Upper lobe of right lung (tissue), 1 donor: ENCODE data around the gene TTC28. TPM values are rescaled to one million over a fixed set of nuclear protein-coding genes. Genes with fewer than 3 reads are reported as not detected.

Experiments used
- ATAC-seq: fragments of 200-7000 bp; cut with Tn5 transposase; one replicate; pipeline ENCODE4 v1.9.1; 2020; ENCODE audit warnings: mild to moderate bottlenecking, moderate library complexity
- DNase-seq: peaks from one replicate; pipeline ENCODE4 v3.0.0-alpha.2; 2020
- H3K27ac ChIP-seq: fragments of 200-600 bp; one replicate; pipeline ENCODE4 v1.8.0; 2022
- H3K27me3 ChIP-seq: fragments of 200-600 bp; one replicate; pipeline ENCODE4 v1.8.0; 2022; ENCODE audit warnings: mild to moderate bottlenecking
- H3K36me3 ChIP-seq: fragments of 200-600 bp; one replicate; pipeline ENCODE4 v1.8.0; 2022
- H3K4me1 ChIP-seq: fragments of 200-600 bp; one replicate; pipeline ENCODE4 v1.8.0; 2022
- H3K4me3 ChIP-seq: fragments of 200-600 bp; one replicate; pipeline ENCODE4 v1.8.0; 2022; ENCODE audit warnings: mild to moderate bottlenecking
- H3K9me3 ChIP-seq: fragments of 200-600 bp; one replicate; pipeline ENCODE4 v1.8.0; 2022
- intact Hi-C: fragments of 100-400 bp; cut with DNase I; formaldehyde crosslinking; loops from one replicate; pipeline ENCODE4 v1.11.0; 2022
- total RNA-seq: library from RNA; stranded (reverse); fragmentation: NEBNext Ultra II Directional; extraction: Animal tissue kit (Norgen Biotek cat#: 25700); gene quantifications from one replicate; pipeline ENCODE4 v1.2.1, GENCODE V29; 2021
- TF ChIP-seq, protein P1 (sequence below): fragments of 200-600 bp; IDR thresholded peaks from one replicate; pipeline ENCODE4 v1.8.0; 2022; ENCODE audit warnings: antibody characterized with exemption
- donor health status: DM: no; HTN: yes; CAD: no; lungs with severe emphysema.

Gene TTC28
- total RNA-seq, 1 donor from 2014 or later = 48.7 TPM

DNA sequence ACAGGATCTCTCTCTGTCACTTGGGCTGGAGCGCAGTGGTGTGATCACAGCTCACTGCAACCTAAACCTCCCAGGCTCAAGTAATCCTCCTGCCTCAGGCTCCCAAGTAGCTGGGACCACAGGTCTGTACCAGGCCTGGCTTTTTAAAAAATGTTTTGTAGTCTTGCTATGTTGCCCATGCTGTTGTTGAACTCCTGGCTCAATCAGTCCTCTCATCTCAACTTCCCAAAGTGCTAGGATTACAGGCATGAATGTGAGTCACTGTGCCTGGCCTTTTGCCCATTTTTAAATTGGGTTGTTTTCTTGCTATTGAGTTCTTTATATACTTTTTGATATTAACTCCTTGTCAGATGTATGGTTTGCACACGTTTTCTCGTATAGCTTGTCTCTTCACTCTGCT lies 727.5 kb downstream of the TTC28 start:
- intact Hi-C loops = no loop called here
- H3K9me3 ChIP-seq = no peaks in the 10 kb centered on the region
- ATAC-seq (no peak), DNase-seq (no peak)
- H3K4me3 ChIP-seq = no peak overlapping the region
- TF ChIP-seq, protein P1, sequence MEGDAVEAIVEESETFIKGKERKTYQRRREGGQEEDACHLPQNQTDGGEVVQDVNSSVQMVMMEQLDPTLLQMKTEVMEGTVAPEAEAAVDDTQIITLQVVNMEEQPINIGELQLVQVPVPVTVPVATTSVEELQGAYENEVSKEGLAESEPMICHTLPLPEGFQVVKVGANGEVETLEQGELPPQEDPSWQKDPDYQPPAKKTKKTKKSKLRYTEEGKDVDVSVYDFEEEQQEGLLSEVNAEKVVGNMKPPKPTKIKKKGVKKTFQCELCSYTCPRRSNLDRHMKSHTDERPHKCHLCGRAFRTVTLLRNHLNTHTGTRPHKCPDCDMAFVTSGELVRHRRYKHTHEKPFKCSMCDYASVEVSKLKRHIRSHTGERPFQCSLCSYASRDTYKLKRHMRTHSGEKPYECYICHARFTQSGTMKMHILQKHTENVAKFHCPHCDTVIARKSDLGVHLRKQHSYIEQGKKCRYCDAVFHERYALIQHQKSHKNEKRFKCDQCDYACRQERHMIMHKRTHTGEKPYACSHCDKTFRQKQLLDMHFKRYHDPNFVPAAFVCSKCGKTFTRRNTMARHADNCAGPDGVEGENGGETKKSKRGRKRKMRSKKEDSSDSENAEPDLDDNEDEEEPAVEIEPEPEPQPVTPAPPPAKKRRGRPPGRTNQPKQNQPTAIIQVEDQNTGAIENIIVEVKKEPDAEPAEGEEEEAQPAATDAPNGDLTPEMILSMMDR = no peak
- H3K27ac ChIP-seq = no peak overlapping the region
- no peaks in the 10 kb centered on the region for H3K27me3 ChIP-seq
- peaks cover 4% of the 10 kb centered on the region for H3K4me1 ChIP-seq
- H3K36me3 ChIP-seq = no peaks in the 10 kb centered on the region

DNA sequence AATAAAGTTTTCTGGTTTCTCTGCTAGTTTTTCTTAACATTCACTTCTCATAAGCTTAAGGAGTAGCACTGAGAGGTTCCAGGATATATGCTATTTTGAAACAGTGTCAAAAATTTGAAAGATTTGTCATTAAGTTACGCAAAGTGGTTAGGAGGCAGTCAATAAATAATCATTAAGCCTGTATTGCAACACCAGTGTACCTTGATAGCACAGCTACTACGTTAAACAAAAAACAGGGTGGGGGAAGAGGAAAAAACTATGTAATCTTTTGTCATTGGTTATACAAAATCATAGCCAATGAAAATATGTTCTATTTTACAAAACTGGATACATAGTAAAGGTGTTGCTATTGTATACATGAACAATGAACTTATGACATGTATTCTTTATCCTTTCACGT lies 730.2 kb downstream of the TTC28 start:
- no peak for ATAC-seq
- TF ChIP-seq, protein P1 = no peak

DNA sequence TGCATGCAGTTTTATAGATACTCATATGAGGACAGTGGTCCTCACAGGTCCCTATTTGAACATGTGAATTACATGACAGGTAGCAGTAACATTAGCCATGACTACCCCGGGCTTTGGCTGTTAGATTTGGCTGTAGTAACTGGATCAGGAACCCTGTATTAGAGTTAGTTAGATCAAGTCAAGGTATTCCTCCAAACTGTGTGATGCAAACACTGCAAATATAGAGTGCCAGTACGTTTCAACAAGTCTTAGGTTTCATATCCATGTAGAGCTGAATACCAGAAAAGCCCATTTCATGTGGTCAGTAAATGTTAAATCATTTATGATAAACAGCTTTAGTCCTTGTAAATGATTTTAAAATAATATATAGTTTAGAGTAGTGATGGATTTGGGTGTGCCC lies 731.1 kb downstream of the TTC28 start:
- intact Hi-C loops = no loop called here
- Histone ChIP-seq H3K27ac (no peak overlapping the region), H3K27me3 (no peaks in the 10 kb centered on the region), H3K4me1 (peaks cover 4% of the 10 kb centered on the region), H3K9me3 (no peaks in the 10 kb centered on the region), H3K36me3 (no peaks in the 10 kb centered on the region), H3K4me3 (no peak overlapping the region)
- no peak for ATAC-seq
- DNase-seq = no peak
- TF ChIP-seq, protein P1 = no peak

More for the DNA sequence above, 730.2 kb downstream of the TTC28 start:
- Histone ChIP-seq H3K4me1 (peaks cover 4% of the 10 kb centered on the region), H3K36me3 (no peaks in the 10 kb centered on the region), H3K27me3 (no peaks in the 10 kb centered on the region), H3K9me3 (no peaks in the 10 kb centered on the region), H3K27ac (no peak overlapping the region), H3K4me3 (no peak overlapping the region)
- intact Hi-C loops = no loop called here
- DNase-seq = no peak

DNA sequence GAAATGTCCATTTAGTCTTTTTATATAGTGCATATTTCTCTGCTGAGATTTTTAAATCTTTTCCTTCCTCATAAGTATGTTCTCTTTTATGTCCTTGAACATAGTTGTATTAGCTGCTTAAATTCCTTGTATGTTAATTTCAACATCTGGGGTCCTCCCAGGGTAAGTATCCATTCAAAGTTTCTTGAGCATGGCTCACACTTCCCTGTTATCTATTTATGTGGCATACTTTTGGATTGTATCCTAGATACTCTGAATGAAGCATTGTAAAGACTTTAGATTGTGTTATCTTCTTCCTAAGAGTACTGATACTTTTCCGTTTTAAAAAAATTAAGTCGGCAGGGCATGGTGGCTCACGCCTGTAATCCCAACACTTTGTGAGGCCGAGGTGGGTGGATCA lies 732.2 kb downstream of the TTC28 start:
- TF ChIP-seq, protein P1 = no peak

DNA sequence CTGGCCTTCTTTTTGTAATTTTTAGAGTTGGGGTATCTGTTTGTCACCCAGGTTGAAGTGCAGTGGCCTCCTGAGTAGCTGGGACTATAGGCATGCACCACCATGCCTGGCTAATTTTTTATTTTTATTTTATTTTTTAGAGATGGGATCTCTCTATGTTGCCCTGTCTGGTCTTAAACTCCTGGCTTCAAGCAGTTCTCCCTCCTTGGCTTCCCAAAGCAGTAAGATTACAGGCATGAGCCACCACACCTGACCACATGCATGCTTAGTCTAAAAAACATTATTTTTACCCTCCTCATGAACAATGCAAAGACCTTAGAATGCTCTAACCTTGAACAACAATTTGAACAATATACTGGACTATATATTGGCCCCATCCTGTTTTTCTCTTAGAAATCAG lies 738.5 kb downstream of the TTC28 start:
- H3K9me3 ChIP-seq = no peaks in the 10 kb centered on the region
- ATAC-seq (no peak), DNase-seq (no peak)
- no peak overlapping the region for H3K27ac ChIP-seq
- TF ChIP-seq, protein P1 = no peak
- H3K36me3 ChIP-seq = no peaks in the 10 kb centered on the region
- intact Hi-C loops = no loop called here
- no peaks in the 10 kb centered on the region for H3K4me1 ChIP-seq
- no peaks in the 10 kb centered on the region for H3K27me3 ChIP-seq
- H3K4me3 ChIP-seq = no peak overlapping the region

More for the DNA sequence above, 732.2 kb downstream of the TTC28 start:
- H3K4me3 ChIP-seq = no peak overlapping the region
- peaks cover 2% of the 10 kb centered on the region for H3K4me1 ChIP-seq
- H3K27me3 ChIP-seq = no peaks in the 10 kb centered on the region
- intact Hi-C loops = no loop called here
- H3K36me3 ChIP-seq = no peaks in the 10 kb centered on the region
- no peak overlapping the region for H3K27ac ChIP-seq
- ATAC-seq (no peak), DNase-seq (no peak)
- no peaks in the 10 kb centered on the region for H3K9me3 ChIP-seq

DNA sequence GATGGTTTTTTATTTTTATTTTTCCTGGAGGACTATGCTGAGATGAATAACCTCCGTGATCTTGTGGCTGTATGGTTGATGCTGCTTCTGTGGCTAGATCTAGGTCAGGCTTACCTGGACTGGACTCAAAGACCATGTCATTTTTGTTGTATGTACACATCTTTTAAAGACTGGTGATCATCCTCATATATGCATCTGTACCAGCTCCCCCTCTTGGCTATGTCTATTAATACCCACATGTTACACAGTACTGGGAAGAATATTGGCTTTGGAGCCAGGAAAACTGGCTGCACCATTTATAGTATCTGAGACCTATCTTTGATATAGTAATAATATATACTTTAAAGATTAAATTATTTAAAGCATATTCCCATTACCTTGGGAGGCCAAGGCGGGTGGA lies 742.2 kb downstream of the TTC28 start:
- ATAC-seq (no peak), DNase-seq (no peak)
- no peaks in the 10 kb centered on the region for H3K27me3 ChIP-seq
- H3K9me3 ChIP-seq = no peaks in the 10 kb centered on the region
- no peak overlapping the region for H3K4me3 ChIP-seq
- no peak overlapping the region for H3K27ac ChIP-seq
- intact Hi-C loops = no loop called here
- H3K36me3 ChIP-seq = no peaks in the 10 kb centered on the region
- TF ChIP-seq, protein P1 = no peak
- H3K4me1 ChIP-seq = no peaks in the 10 kb centered on the region
